Right lung (tissue), 10 donors: ENCODE data around the gene POLRMT. TPM values are rescaled to one million over a fixed set of nuclear protein-coding genes. Genes with fewer than 3 reads are reported as not detected.
"Not testable (repeated sequence)": the region's sequence is repeated elsewhere in the genome, so short reads cannot be mapped to it uniquely, and the experiment has no call there.

Experiments used
- DNase-seq, 2 donors: peaks; one replicate each; pipeline ENCODE4 v3.0.0-alpha.2; 2013
- long read RNA-seq, 8 donors: transcript quantifications; one replicate each; lab custom pipeline, GENCODE V29; 2026
- polyA plus RNA-seq, 5 donors: library from polyadenylated mRNA; unstranded; fragments of 120-200 nt; gene quantifications; one replicate each; pipeline versions ENCODE4 v1.2.1 to v1.2.3, GENCODE V29; 2013; ENCODE audit warnings: inconsistent platforms in 1 of 5, low replicate concordance in 1 of 5; ENCODE audit not compliant: insufficient read length in 5 of 5, insufficient read depth in 1 of 5

The POLRMT gene
- polyA plus RNA-seq, result 10 to 100 TPM; 28.9 to 46.0 (median 43.0) TPM
- long read RNA-seq, donor 1, transcript POLRMT-202 (21 exons, 3,835 nt), result major isoform, 7 of 41 reads
- long read RNA-seq, donor 1, partial matches to known transcripts, result 0 of 41 reads
- long read RNA-seq, donor 1, other reads (novel, unspliced or antisense), result 34 of 41 reads
- long read RNA-seq, donor 2, partial matches to known transcripts, result 0 of 4 reads
- long read RNA-seq, donor 2, other reads (novel, unspliced or antisense), result 0 of 4 reads
- long read RNA-seq, donor 3, partial matches to known transcripts, result 0 of 1 reads
- long read RNA-seq, donor 3, other reads (novel, unspliced or antisense), result 0 of 1 reads
- long read RNA-seq, donor 4, partial matches to known transcripts, result 5 of 12 reads
- long read RNA-seq, donor 4, other reads (novel, unspliced or antisense), result 7 of 12 reads
- long read RNA-seq, donor 5, partial matches to known transcripts, result 19 of 35 reads
- long read RNA-seq, donor 5, other reads (novel, unspliced or antisense), result 14 of 35 reads
- long read RNA-seq, donor 6, transcript POLRMT-202 (21 exons, 3,835 nt), result major isoform, 5 of 7 reads
- long read RNA-seq, donor 6, partial matches to known transcripts, result 0 of 7 reads
- long read RNA-seq, donor 6, other reads (novel, unspliced or antisense), result 0 of 7 reads
- long read RNA-seq, donor 7, partial matches to known transcripts, result 5 of 13 reads
- long read RNA-seq, donor 7, other reads (novel, unspliced or antisense), result 0 of 13 reads
- long read RNA-seq, donor 8, result 0 reads

GRCh38 chr19:633068-633785 is at the start of gene POLRMT:
POLRMT (minus strand) TSS chr19:633537; CDS start chr19:633512, 25 bp downstream.
- peak; percentile 97 to 99 for DNase-seq

DNA sequence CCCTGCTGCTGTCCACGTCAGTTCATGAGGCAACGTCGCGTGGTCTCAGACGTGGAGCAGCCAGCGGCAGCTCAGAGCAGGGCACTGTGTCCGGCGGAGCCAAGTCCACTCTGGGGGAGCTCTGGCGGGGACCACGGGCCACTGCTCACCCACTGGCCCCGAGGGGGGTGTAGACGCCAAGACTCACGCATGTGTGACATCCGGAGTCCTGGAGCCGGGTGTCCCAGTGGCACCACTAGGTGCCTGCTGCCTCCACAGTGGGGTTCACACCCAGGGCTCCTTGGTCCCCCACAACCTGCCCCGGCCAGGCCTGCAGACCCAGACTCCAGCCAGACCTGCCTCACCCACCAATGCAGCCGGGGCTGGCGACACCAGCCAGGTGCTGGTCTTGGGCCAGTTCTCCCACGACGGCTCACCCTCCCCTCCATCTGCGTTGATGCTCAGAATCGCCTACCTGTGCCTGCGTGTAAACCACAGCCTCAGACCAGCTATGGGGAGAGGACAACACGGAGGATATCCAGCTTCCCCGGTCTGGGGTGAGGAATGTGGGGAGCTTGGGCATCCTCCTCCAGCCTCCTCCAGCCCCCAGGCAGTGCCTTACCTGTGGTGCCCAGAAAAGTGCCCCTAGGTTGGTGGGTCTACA is 49.5 kb upstream of the POLRMT start:
- DNase-seq, result no peak

DNA sequence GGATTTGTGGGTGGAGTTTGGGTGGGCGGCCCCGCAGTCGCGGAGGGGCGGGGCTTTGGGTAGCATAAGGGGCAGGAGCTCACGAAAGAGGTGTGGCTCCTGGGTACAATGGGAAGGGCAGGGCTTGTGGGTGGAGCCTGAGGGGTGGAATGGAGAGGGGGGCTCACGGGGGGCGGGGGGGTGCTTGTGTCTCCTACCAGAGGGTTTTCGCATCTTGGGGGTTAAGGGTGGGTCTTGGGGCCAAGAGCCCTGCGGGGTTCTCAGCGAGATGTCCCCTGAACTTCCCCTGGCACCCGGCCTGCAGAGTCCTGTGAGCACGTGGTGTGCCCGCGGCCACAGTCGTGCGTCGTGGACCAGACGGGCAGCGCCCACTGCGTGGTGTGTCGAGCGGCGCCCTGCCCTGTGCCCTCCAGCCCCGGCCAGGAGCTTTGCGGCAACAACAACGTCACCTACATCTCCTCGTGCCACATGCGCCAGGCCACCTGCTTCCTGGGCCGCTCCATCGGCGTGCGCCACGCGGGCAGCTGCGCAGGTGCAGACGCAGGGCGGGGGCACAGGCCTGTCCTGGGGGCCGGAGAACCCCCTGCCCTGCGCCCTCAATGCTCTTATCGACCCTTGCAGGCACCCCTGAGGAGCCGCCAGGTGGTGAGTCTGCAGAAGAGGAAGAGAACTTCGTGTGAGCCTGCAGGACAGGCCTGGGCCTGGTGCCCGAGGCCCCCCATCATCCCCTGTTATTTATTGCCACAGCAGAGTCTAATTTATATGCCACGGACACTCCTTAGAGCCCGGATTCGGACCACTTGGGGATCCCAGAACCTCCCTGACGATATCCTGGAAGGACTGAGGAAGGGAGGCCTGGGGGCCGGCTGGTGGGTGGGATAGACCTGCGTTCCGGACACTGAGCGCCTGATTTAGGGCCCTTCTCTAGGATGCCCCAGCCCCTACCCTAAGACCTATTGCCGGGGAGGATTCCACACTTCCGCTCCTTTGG is 48.0 kb upstream of the POLRMT start:
- no peak for DNase-seq

DNA sequence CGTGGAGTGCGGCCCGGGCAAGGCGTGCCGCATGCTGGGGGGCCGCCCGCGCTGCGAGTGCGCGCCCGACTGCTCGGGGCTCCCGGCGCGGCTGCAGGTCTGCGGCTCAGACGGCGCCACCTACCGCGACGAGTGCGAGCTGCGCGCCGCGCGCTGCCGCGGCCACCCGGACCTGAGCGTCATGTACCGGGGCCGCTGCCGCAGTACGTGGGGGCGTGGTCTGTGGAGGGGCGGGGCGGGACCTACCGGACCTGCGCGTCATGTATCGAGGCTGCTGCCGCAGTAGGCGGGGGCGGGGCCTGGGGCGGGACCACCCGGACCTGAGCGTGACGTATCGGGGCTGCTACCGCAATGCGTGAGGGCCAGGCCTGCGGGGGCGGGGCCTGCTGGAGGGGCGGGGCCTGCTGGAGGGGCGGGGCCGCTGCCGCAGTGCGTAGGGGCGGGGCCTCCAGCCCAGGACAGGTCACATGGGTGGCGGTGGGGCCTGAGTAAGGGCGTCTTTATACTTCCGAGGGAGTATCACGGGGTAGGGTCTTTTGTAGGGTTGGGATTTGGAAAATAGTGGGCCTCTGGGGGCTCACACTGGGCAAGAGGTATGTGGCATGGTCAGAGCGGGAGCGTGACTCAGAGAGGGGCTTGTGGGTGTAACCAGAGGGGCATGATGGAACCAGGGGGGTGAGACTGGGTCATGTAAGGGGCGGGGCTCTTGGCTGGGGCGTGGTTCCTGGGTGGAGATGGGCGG is 47.1 kb upstream of the POLRMT start:
- DNase-seq, result peak; percentile 95 to 96

- DNase-seq, result peak; percentile 77
Measured at GRCh38 chr19:679418-680286, 46.3 kb upstream of the POLRMT start.

DNA sequence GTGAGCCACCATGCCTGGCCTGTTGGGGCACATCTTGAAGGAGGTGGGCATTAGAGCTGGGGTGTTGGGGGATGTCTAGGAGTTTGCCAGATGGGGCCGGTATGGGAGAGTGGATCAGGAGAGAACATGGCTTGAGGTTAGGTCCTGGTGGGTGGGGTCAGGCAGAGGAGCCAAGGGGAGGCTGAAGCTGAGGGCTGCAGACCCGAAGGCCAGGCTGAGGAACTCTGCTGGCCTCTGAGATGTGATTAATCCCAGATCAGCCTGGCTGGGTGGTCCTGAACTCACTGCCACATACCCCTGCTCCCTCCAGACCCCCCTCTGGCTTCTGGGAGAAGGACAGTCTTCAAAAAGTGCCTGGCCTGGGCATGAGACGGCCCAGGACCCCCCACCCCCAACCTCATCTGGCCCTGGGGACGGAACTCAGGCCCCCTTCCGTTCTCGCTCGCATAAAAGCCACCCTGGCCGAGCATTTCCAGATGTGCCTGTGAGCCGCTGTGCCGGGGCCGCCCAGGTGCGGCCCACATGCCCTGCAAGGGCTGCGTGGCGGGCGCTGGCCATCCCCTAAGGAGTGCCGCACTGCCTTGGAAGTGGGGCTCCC is 45.6 kb upstream of the POLRMT start:
- no peak for DNase-seq

GRCh38 chr19:677601-678436 is 44.5 kb upstream of the POLRMT start:
- no peak for DNase-seq

- DNase-seq, result no peak
Measured at GRCh38 chr19:677201-677600, 43.9 kb upstream of the POLRMT start.

- DNase-seq, result no peak
Measured at GRCh38 chr19:676339-677105, 43.2 kb upstream of the POLRMT start, which contains the start of gene FSTL3. FSTL3 (plus strand) TSS chr19:676392; CDS start chr19:676424, 32 bp downstream.

- DNase-seq, result no peak
Measured at GRCh38 chr19:676007-676338, 42.6 kb upstream of the POLRMT start.

DNA sequence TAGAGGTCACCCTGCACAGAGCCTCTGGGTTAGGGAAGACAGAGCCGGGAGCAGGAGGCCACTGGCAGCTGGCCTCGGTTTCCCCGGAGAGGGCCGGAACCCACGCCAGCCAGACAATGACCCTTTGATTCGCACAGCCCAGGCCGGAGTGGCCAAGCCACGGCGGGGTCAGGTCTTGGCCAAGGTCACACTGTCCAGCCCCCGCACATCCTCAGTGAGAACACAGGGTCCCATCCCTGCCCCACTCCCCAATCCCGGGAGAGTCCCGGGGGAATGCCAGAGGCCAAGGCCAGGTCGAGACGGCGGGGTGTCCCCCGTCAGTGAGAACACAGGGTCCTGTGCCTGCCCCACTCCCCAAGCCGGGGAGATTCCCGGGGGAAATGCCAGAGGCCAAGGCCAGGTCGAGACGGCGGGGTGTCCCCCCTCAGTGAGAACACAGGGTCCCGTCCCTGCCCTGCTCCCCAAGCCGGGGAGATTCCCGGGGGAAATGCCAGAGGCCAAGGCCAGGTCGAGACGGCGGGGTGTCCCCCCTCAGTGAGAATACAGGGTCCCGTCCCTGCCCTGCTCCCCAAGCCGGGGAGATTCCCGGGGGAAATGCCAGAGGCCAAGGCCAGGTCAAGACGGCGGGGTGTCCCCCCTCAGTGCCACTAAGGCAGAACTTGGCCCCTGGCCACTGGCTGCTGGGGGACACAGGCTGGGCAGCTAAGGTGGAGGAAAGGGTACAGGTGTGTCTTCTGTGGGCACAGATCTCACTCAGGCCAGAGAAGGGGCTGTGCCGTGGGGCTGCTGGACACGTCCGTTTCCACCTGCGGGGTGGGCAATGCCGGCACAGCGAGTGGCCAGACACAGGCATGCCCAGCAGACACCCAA is 41.2 kb upstream of the POLRMT start:
- no peak for DNase-seq

GRCh38 chr19:670609-671075 is 37.3 kb upstream of the POLRMT start:
- no peak for DNase-seq

DNA sequence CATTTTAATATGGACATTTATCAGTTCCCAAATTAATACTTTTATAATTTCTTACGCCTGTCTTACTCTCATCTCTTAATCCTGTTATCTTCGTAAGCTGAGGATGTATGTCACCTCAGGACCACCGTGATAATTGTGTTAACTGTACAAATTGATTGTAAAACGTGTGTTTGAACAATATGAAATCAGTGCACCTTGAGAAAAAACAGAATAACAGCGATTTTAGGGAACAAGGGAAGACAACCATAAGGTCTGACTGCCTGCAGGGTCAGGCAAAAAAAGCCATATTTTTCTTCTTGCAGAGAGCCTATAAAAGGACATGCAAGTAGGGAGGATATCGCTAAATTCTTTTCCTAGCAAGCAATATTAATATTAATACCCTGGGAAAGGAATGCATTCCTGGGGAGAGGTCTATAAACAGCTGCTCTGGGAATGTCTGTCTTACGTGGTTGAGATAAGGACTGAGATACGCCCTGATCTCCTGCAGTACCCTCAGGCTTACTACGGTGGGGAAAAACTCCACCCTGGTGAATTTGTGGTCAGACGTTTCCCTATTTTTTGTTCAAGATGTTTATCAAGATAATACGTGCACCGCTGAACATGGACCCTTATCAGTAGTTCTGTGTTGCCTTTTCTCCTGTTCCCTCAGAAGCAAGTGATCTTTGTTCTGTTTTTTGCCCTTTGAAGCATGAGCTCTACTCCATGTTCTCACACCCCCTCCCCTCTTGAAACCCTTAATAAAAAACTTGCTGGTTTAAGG is 35.5 kb upstream of the POLRMT start:
- DNase-seq, result not testable (repeated sequence)

GRCh38 chr19:666985-667573 is 33.7 kb upstream of the POLRMT start:
- not testable (repeated sequence) for DNase-seq
